HEK293T (cell line): ENCODE results near the gene FIS1.

Experiments used
- CTCF ChIA-PET: fragments of 350-600 bp; formaldehyde crosslinking; extraction: SDS; loops from one replicate; lab custom pipeline; 2021; ENCODE audit warnings: antibody characterized with exemption, inconsistent platforms; lab: Yijun Ruan, JAX
- POLR2A ChIA-PET: fragments of 350-600 bp; formaldehyde crosslinking; extraction: SDS; loops from one replicate; lab custom pipeline; 2020; ENCODE audit warnings: antibody characterized with exemption, inconsistent platforms; lab: Yijun Ruan, JAX
- DNase-seq: peaks from one replicate; pipeline ENCODE4 v3.0.0; 2012; ENCODE audit warnings: mixed read lengths; ENCODE audit errors: extremely low spot score
- ARNT ChIP-seq: fragments of 450-650 bp; IDR thresholded peaks from 2 replicates; pipeline ENCODE4 v1.6.1; 2017; ENCODE audit warnings: mild to moderate bottlenecking
- BHLHE40 ChIP-seq: fragments of 450-650 bp; IDR thresholded peaks from 2 replicates; pipeline ENCODE4 v1.6.1; 2016; ENCODE audit warnings: mild to moderate bottlenecking, moderate library complexity, borderline replicate concordance
- CTBP1 ChIP-seq: fragments of 450-650 bp; IDR thresholded peaks from 2 replicates; pipeline ENCODE4 v1.6.1; 2016; ENCODE audit warnings: borderline replicate concordance
- ELF4 ChIP-seq: fragments of 450-650 bp; IDR thresholded peaks from 2 replicates; pipeline ENCODE4 v1.6.1; 2017; ENCODE audit warnings: antibody characterized with exemption
- FOXA1 ChIP-seq: fragments of 450-650 bp; IDR thresholded peaks from 2 replicates; pipeline ENCODE4 v1.6.1; 2016; ENCODE audit warnings: mild to moderate bottlenecking
- FOXK2 ChIP-seq: fragments of 450-650 bp; IDR thresholded peaks from 2 replicates; pipeline ENCODE4 v1.6.1; 2016; ENCODE audit warnings: mild to moderate bottlenecking
- FOXM1 ChIP-seq: fragments of 450-650 bp; IDR thresholded peaks from 2 replicates; pipeline ENCODE4 v1.6.1; 2017; ENCODE audit warnings: mild to moderate bottlenecking, borderline replicate concordance
- HDGF ChIP-seq: fragments of 450-650 bp; IDR thresholded peaks from 2 replicates; pipeline ENCODE4 v1.6.1; 2017; ENCODE audit warnings: antibody characterized with exemption, borderline replicate concordance
- L3MBTL2 ChIP-seq: fragments of 450-650 bp; conservative IDR thresholded peaks from 2 replicates; pipeline ENCODE4 v1.6.1; 2016; ENCODE audit warnings: mild to moderate bottlenecking
- LEF1 ChIP-seq: fragments of 450-650 bp; IDR thresholded peaks from 2 replicates; pipeline ENCODE4 v1.6.1; 2017; ENCODE audit warnings: mild to moderate bottlenecking, borderline replicate concordance
- NFRKB ChIP-seq: fragments of 450-650 bp; IDR thresholded peaks from 2 replicates; pipeline ENCODE4 v1.6.1; 2016; ENCODE audit warnings: mild to moderate bottlenecking, moderate library complexity
- SP1 ChIP-seq: fragments of 450-650 bp; IDR thresholded peaks from 2 replicates; pipeline ENCODE4 v1.6.1; 2017
- SUZ12 ChIP-seq: fragments of 450-650 bp; IDR thresholded peaks from 2 replicates; pipeline ENCODE4 v1.6.1; 2016; ENCODE audit warnings: mild to moderate bottlenecking
- TARDBP ChIP-seq: fragments of 450-650 bp; IDR thresholded peaks from 2 replicates; pipeline ENCODE4 v1.6.1; 2016
- ZNF384 ChIP-seq: fragments of 450-650 bp; IDR thresholded peaks from 2 replicates; pipeline ENCODE4 v1.6.1; 2016
- TF ChIP-seq, protein P1 (sequence below): fragments of 450-650 bp; IDR thresholded peaks from 2 replicates; pipeline ENCODE4 v1.6.1; 2016

The FIS1 gene

GRCh38 chr7:101216001-101216859 lies 28.7 kb downstream of the FIS1 start:
- TF ChIP-seq HDGF (no peak), CTBP1 (no peak), LEF1 (no peak), L3MBTL2 (no peak), ARNT (no peak), FOXM1 (no peak), NFRKB (no peak), ELF4 (no peak), FOXA1 (no peak), BHLHE40 (no peak), ZNF384 (no peak), SUZ12 (no peak)
- TF ChIP-seq, protein P1, sequence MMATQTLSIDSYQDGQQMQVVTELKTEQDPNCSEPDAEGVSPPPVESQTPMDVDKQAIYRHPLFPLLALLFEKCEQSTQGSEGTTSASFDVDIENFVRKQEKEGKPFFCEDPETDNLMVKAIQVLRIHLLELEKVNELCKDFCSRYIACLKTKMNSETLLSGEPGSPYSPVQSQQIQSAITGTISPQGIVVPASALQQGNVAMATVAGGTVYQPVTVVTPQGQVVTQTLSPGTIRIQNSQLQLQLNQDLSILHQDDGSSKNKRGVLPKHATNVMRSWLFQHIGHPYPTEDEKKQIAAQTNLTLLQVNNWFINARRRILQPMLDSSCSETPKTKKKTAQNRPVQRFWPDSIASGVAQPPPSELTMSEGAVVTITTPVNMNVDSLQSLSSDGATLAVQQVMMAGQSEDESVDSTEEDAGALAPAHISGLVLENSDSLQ = no peak
- ChIA-PET POLR2A (interaction anchor here (1.9 to 5.3 kb wide), 2 partner anchors 11 to 28 kb away, joined by 12 to 38 read pairs; partner anchors contain the start of gene FIS1), CTCF (interaction anchor here (2.4 kb wide), 1 partner anchor 27 kb away, joined by 7 read pairs; no protein-coding TSS in a partner anchor)
- no peak for DNase-seq

DNA sequence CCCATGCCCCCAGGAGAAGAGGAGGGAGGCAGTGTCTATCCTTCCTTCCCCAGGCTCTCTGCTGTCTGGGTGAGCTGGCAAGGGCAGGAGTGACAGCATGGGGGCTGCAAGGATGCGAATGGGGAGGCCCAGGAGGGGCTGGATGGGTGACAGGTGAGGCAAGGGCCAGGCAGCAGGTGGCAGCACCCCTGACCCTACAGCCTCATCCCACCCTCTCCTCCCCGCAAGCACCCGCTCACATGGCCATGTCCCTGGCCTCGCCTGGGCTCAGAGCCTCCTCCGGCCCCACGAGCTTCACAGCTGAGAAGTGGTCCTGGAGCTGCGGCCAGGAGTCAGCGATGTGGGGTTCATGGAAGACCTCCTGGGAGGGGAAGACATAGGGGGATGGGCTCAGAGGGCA lies 32.9 kb downstream of the FIS1 start:
- CTCF ChIA-PET = no interaction called here
- no peak for DNase-seq
- POLR2A ChIA-PET = no interaction called here
- TF ChIP-seq TARDBP (no peak), L3MBTL2 (no peak), ZNF384 (no peak), HDGF (no peak), FOXM1 (no peak), ELF4 (no peak), FOXK2 (no peak), LEF1 (no peak), FOXA1 (no peak)

DNA sequence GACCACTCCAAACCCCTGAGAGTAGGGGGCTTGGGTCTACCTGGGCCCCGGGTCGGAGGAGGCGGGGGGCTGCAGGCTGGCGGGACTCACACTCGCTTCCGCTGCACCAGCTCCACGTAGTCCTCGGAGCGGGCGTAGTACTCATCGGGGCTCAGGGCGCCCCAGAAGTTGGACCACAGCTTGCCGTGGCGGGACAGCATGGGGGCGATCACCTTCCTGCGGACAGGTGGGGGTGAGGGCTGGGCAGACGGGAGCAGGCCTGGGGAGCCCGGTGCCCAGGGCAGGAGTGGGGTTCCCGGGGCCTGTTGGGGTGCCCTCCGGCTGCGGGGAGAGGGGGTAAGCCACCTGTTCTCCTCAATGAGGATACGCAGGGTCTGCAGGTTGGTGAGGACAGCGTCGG lies 33.4 kb downstream of the FIS1 start:
- DNase-seq = no peak
- ChIA-PET POLR2A (interaction anchor here (1.1 kb wide), 1 partner anchor 13 kb away, joined by 3 read pairs; no protein-coding TSS in a partner anchor), CTCF (no interaction called here)
- TF ChIP-seq CTBP1 (no peak), FOXA1 (no peak), SUZ12 (no peak), FOXM1 (no peak), HDGF (no peak), BHLHE40 (no peak), LEF1 (no peak), SP1 (no peak), ZNF384 (no peak), NFRKB (no peak), ARNT (no peak), FOXK2 (no peak), L3MBTL2 (no peak), ELF4 (no peak), TARDBP (no peak)
- TF ChIP-seq, protein P1 = no peak

DNA sequence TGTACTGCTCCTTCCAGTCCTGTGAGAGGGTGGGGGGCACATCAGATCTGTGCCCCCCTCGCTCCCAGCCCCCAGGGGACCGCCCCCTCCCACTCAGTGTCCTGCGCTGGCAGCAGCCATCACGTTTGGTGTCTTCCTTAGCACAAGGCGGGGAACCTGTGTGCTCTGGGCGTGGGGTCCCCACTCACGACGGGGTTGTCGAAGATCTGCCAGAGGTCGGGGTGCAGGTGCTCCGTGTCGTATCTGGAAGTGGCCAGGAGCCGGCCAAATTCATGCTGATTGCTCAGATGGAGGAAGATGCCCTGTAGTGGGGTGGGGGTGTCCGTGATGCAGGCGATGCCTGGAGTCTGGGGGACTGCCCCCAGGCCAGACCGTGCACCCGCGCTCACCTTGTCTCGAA lies 34.7 kb downstream of the FIS1 start:
- DNase-seq = no peak
- CTCF ChIA-PET = interaction anchor here (0.6 kb wide), 1 partner anchor 65 kb away, joined by 7 read pairs; no protein-coding TSS in a partner anchor
- POLR2A ChIA-PET = no interaction called here
- TF ChIP-seq ZNF384 (no peak), FOXK2 (no peak), FOXM1 (no peak), CTBP1 (no peak)

DNA sequence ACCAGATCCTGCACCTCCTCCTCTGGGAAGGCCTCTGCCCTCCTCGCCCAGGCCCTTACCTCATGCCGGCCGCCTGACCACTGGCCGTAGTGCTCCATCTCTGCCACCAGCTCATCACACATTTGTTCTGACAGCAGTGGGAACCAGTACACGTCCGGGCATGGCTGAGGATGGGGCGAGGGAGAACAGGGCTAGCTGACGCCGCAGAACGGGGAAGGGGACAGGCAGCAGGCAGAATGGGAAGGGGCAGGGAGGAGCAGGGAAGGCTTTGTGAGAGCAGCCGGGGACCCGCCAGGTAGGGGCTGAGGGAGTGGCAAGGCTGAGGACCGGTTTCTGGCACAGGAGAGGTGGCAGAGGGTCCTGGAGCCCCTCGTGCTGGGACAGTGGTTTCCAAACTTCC lies 36.1 kb downstream of the FIS1 start:
- POLR2A ChIA-PET = no interaction called here

GRCh38 chr7:101207459-101207858 lies 37.4 kb downstream of the FIS1 start:
- POLR2A ChIA-PET = interaction anchor here (0.9 kb wide), 1 partner anchor 10 kb away, joined by 3 read pairs; the partner anchor contains the start of gene ZNHIT1
- DNase-seq = no peak
- TF ChIP-seq L3MBTL2 (no peak), ZNF384 (no peak), BHLHE40 (no peak), FOXK2 (no peak)
- TF ChIP-seq, protein P1 = no peak
- CTCF ChIA-PET = no interaction called here

More for the DNA sequence above, 36.1 kb downstream of the FIS1 start:
- CTCF ChIA-PET = no interaction called here
- no peak for TF ChIP-seq TARDBP
- TF ChIP-seq ELF4 = no peak
- DNase-seq = no peak
